Esophagus mucosa (tissue), 1 donor: ENCODE data around the gene HPSE2. TPM values are rescaled to one million over a fixed set of nuclear protein-coding genes. Genes with fewer than 3 reads are reported as not detected.
"Not testable (repeated sequence)": the region's sequence is repeated elsewhere in the genome, so short reads cannot be mapped to it uniquely, and the experiment has no call there.

Experiments used
- ATAC-seq: fragments of 200-7000 bp; cut with Tn5 transposase; one replicate; pipeline ENCODE4 v1.9.1; 2020
- total RNA-seq: library from RNA; stranded (reverse); gene quantifications from one replicate; pipeline ENCODE4 v1.2.4, GENCODE V29; 2023
- donor health status: DM: yes; HTN: yes; CAD: no.

Gene HPSE2
- total RNA-seq, 1 donor from 2014 or later: 0.20 TPM

DNA sequence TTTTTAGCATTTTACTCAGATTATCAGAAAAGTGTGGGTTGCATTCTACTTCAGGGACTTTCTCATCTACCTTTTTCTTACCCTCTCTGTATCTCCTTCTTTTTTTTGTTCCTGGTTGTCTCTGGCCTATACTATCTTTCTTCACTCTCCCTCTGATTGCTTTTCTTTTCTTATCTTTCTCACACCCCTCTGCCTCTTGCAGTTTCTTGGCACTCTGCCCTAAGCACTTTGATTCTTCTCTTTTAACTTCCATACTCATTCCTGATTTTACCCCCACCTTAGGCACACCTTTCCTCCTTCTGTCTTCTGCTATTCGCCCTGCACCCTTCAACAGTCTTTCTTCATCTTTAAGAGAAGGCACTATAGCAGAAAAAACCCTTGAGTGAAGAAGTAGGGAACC lies 696.1 kb downstream of the HPSE2 start:
- ATAC-seq: no peak

DNA sequence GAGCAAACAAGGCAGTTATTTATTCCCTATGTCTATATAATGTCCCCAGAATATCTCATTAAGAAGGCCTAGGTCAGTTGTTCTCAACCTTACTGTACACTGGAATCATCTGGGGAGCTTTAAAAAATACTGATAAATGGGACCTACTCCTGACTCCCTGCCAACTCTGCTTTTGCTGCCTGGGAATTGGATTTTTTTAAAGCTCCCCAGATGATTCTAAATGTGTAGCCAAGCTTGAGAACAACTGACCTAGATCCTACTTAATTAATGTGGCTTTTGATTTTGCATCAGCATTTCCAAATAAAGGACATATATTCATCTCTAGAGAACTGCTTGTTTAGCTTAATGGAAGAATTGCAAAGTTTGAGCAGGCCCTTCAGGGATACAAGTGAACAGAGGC lies 697.2 kb downstream of the HPSE2 start:
- ATAC-seq: no peak

DNA sequence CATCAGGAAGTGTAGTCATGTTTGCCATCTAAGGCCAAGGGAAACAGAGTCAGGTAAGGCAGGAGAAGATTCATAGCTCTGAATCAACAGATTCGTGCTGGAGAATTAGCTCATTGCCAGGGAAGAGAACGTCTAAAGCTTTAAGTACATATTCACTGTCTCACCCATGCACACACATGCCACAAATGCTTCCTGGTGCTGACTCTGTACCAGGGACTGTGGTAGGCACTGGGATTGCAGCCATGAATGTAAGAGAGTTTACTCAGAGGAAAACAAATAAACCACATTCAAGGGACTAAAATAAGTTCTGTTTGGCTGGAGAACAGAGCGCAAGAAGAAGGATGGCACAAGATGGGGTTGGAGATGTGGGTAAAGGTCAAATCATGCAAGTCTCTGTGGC lies 699.1 kb downstream of the HPSE2 start:
- peak; percentile 62 for ATAC-seq

DNA sequence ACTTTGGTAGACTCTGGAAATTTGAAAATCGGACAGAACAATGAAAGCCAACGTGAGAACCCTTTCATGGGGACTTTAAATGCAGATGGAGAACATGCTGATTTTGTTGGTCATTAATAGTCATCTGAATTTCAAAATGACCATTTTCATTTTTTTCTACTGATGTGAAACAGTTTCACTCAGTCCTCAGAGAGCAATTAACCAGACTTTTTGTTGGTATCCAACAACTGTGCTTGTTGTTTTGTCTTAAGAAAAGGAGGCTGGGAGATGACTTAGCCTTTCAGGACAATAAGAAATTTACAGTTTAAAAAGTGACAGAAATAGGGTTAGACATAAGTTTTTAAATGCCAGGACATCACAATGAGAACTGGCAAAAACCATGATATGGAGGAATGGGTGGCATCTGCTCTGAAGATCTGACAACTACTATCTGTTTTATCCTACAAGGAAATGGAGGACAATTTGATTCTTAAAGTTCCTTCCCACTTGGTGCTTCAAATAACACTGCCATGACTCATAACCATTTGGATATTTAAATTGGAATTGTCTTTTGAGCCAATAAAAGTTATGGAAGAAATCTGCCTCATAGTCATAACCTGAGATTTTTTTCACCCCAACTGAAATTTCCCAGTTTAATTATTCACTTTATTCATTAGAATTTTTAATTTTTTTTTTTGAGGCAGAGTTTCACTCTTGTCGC lies 701.8 kb downstream of the HPSE2 start:
- ATAC-seq: no peak

- no peak for ATAC-seq
Observed at GRCh38 chr10:98533241-98533640, 702.4 kb downstream of the HPSE2 start.

- ATAC-seq: no peak
Observed at GRCh38 chr10:98528805-98529183, 706.9 kb downstream of the HPSE2 start.

GRCh38 chr10:98528166-98528804 lies 707.4 kb downstream of the HPSE2 start:
- no peak for ATAC-seq

- ATAC-seq: no peak
Observed at GRCh38 chr10:98525969-98526368, 709.7 kb downstream of the HPSE2 start.

DNA sequence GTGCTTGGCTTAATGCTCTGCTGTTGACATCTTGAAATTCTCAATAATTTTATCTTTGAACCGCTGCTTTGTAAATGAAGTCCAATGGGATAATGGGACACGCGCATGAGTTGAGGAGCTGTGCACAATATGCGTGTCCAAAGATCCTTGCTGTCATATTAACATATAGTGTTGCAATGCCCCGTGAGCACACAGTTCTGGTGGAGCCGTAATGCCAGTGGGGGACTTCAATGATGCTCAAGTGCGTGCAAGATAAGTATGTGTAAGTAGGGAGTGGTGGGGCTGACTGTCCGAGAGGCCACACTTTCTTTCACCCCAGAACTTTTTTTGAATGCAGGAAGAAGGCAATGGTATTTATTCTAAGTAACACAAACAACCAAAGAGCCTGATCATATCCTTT lies 711.5 kb downstream of the HPSE2 start:
- ATAC-seq: no peak

DNA sequence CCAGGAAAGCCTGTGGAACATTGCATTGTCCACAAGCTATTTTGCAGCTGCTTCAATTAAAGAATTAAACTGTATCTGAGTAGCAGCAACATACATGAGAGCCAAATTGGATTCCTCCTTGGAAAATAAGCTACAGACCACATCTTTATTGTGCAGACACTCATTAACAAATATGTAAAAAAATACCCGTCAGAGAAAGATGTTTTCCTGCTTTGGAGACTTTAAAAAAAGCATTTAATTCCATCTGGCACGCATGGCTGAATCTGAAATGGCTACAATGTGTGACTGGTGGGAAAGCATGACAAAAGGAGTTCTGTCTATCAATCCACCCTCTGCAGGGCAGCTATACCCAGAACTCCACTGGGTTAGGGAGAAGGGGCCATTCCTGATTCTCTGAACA lies 715.8 kb downstream of the HPSE2 start:
- no peak for ATAC-seq

- no peak for ATAC-seq
Observed at GRCh38 chr10:98517672-98518071, 718.0 kb downstream of the HPSE2 start.

DNA sequence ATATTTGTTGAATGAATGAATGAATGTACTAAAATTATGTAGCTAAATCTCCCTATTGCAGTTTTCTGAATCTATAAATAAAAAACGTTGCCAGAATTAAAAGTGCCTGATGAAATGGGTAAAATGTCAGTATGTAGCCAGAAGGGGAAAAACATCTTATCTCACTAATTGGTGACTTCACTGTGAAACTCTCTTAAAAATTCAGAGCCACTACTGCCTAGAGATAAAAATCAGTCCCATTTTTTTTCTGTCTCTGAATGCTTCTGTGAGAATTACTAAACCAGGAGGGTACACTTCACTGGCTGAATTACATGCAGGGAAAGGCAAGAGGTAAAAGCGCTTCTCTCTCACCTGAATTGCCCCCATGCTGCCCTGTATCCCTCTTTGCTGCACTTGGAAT lies 719.3 kb downstream of the HPSE2 start:
- ATAC-seq: no peak

DNA sequence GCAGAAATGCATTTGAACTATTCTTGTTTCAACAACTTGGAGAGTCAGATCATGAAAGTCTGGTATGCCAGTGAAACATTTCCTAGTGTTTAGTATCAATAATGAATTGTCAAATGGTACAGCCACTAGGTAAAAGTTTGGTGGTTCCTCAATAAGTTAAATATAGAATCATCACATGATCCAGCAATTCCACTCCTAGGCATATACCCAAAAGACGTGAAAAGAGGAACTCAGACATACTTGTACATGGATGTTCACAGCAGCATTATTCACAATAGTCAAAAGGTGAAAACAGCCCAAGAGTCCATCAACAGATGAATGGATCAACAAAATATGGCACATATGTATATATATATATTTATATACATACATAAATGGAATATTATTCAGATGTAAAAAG lies 721.9 kb downstream of the HPSE2 start:
- ATAC-seq: no peak

DNA sequence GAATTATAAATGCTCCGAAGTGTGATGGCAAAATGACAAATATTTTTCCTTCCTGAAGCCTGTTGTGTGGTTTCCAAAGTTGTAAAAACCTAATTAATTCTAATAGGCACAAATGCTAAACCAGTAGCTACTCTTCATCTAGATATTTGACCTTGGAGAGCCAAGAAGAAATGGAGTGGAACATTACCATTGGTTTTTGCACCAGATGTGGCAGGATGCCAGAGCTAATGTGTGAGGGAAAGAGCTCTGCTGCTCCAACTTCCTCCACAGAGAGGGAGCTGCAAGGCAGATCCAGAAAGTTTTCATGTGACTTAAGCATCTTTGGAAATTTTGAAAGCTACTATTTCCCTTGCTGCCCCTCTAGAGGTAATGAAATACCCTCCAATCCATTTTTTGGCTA lies 723.8 kb downstream of the HPSE2 start:
- no peak for ATAC-seq

DNA sequence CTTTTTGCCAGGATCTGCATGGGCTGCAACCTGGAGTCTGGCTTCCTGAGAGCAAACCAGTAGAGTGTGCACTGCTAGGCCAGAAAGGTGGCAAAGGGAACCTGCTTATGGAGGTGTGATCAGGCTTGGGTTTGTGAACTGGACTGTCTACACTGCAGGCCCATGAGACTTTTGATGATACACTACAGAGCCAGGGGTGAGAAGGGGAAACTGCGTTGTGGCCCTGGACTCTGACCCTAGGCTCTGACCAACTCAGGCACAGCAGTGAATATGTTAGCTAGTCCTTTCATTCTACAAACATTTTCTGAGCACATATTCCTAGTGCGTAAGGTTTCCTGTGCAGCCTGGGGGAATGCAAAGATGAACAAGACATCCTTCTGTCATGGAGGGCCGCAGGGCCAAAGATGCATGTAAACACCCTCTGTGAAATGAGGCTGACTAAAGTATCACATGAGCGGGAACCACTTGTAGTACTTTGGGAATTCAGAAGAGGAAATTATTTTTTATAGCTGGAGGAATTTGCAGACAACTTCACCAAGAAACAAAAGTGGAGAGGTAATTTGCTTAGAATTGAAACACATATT lies 725.1 kb downstream of the HPSE2 start:
- ATAC-seq: no peak

DNA sequence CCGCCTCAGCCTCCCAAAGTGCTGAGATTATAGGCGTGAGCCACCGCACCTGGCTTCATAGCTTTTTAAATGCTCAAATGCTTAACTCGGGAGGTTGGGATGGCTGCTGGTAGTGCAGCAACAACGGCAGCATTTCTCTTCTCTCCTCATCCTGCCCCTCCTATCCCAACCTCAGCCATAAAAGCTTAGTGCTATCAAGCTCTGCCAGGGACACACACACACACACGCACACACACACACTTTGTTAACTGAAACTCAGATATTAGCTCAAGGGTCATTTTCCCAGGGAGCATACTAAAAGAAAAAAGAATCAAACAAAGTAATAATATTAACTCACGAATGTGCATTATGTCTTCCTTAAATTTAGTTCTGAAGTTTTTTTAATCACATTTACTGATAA lies 725.9 kb downstream of the HPSE2 start:
- ATAC-seq: no peak

- ATAC-seq: not testable (repeated sequence)
Observed at GRCh38 chr10:98502535-98502934, 733.1 kb downstream of the HPSE2 start.

GRCh38 chr10:98492763-98493162 lies 742.9 kb downstream of the HPSE2 start:
- ATAC-seq: no peak

- ATAC-seq: peak; percentile 58
Observed at GRCh38 chr10:98489561-98490481, 745.8 kb downstream of the HPSE2 start.

DNA sequence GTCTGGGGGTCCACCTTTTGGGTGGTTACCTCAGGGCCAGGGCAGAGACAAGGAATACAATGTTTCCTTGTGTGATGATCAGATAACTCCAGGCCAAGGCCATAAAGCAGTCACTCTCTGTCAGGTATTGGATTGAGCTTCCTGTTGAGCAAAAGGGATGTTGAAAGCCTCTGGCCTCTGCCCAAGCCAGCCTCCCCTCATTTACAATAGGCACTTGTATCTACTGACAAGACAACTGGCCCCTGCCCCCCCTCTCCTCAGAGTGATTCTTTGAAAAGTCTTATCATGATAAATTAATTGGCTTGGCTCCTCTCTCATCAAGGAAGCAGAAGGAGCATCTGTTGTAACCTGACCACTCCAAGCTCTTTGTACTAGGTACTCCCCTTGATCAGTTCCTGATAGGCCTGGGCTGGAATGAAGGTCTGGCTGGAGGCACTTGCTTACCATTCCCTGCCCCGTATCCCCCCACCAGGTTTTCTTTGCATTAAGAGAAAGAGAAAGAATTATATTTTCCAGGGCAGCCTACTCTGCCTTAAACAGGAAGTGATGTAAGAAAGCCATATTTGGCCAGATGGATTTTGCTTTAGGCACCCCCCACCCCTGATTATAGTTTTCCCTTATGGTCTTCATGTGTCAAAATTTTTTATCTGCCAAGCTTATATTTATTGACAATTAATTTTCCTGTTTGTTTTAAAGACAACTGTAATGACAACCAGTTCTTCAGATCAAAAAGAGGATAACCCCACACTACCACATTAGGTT lies 746.8 kb downstream of the HPSE2 start:
- ATAC-seq: no peak

GRCh38 chr10:98487649-98488048 lies 748.0 kb downstream of the HPSE2 start:
- no peak for ATAC-seq

GRCh38 chr10:98486421-98486820 lies 749.2 kb downstream of the HPSE2 start:
- ATAC-seq: no peak
